CD4-positive, alpha-beta T cell treated with Interferon alpha-2 for 1 hour (primary cell): ENCODE data around the gene MOB2.

Experiments
- DNase-seq, 2 donors: peaks; one replicate each; pipeline ENCODE4 v3.0.0-alpha.2; 2020 to 2022

Gene MOB2

DNA sequence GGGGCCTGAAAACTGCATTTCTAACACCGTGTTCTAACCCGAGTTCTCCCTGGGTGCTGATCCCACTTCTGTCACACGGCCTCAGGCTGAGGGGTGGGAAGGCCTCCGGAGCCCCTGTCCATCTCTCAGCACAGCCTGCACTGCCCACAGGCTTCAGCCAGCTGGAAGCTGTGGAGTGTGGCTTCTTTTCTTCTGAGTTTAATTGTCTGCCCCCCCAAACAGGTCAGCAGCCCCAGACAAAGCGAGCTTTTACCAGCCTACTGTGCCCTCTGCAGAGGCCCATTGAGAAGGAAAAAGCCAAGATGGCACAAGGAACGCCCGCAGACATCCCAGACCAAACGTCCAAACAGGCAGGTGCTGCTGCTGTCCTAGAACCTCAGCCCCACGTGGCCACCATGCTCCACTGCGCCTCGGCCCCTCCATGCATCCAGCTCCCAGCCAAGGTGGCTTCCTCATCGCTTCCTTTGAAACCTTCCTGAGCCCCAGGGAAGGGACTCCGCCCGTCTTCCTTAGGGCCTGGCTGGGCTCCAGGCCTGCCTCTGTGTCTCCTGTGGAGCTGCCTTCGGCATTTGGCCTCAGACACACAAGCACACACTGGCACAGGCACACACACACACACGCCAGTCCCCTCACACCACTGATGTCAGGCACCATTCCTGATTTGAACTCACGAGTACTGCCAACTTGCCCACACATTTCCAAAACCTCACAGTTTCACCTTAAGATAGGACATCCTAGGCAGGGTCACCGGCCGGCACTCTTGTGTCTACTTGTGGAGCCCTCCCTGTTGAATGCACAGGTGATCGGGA lies 1.7 kb downstream of the MOB2 start:
- DNase-seq = no peak

DNA sequence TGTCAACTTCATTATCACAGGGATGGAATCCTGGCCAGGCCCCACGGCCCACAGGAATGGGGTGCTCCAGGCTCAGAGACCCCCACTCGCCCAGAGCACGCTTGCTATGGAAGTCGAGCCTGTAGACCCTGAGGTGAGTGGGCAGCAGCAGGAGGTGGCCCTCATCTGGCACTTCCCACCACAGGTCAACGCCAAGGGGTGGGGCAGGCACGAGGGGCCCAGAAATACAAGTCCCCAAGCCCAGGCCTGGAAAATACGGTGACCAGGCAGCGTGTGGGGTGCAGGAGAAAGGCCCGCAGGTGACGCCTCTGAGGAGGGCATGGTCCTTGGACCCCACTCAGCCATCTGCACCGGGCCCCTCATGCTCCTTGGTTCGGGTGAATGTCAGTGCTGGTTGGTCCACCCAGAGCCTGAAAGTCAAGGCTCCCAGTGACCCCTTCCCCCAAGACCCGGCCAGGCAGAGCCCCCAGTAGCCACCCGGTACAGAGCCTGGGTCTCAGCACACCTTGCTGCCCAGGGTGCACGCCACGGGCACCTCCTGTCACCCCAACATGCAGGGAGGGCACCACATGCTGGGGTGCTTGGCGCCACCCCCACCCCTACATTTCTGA lies 2.4 kb downstream of the MOB2 start:
- no peak for DNase-seq

DNA sequence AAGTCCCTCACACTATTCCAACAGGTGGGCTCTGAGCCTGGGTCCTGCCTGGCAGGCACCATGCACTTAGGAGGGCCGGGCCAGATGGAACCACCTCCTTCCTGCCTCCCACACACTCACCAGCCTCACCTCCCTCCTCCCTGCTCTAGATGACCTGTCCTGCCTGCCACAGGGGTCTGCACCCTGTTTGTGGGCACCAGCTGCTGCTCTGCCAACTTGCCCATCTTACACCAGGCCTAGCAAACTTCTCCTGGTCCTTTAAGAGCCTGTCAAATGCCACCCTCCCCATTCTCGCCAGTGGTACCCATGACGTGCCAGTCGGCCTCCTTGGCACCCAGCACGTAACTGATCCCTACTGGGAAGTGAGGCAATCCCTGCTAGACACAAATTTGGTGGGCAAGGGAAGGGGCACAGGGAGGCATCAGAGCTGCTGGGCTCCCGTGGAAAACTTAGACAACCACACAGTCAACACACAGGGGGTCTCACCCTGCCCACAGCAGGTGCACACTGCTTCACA lies 3.1 kb downstream of the MOB2 start:
- no peak for DNase-seq

DNA sequence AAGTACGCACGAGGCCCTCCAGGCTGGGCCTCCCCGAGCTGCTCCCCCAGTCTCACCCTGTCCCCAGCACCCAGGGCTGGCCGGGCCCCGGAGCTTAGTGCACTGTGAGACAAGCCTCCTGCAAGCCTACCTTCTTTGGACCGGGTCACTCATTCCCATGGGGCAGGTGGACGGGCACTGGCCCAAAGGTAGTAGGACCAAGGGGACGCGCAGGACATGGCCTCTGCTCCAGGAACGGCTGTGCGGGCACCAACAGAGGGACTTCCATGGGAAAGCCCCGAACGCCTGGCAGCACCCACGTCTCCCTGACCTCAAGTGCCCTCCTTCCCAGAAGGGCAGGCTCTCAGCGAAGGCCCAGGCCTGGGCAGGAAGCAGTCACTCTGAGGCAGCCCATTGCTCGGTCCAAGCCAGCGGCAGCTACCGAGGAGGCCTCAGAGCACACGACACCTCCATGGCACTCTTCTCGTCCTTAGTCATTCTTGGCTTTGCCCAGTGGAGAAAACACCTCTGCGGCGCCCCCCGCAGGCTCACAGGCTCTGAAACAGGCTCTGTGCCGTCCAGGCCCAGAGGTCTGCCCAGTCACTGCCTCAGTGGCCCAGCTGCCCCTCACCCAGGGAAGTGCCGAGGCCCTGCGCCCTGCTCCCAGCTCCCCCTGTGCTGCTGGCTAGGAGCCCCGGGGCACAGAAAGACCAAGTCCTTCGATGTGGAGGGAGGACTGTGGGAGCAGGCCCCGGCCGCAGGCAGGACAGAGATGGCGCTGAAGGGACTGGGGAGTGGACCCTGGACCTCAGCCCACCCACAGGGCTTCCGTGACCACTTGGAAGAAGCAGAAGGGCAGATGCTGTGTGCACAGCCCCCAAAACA lies 3.8 kb downstream of the MOB2 start:
- DNase-seq = no peak

DNA sequence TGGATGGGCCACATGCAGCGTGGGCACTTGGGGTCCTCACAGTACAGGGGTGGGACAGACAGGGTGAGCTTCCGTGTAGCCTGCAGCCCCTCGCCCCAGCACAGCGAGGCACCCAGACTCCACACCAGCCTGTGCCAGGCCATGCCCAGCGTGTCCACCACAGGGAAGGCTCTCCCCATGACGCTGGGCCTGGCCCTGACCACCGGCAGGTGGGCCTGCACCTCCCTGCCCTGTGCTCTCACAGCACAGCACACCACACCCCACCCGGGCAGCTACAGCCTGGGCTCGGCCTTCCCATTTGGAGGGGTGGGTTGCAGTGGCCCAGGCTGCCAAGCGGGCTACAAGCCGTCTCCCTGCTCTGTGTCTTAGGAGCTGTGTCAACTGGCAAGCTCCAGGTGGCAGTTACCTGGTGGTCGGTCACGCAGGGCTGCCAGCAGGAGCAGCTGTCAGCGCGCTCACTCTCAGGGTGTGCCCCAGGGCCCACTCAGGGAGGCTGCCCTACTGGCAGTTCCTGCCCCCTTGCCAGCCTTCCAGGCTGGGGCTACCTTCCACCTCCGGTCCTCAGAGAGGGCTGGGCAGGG lies 4.6 kb downstream of the MOB2 start:
- DNase-seq = no peak

DNA sequence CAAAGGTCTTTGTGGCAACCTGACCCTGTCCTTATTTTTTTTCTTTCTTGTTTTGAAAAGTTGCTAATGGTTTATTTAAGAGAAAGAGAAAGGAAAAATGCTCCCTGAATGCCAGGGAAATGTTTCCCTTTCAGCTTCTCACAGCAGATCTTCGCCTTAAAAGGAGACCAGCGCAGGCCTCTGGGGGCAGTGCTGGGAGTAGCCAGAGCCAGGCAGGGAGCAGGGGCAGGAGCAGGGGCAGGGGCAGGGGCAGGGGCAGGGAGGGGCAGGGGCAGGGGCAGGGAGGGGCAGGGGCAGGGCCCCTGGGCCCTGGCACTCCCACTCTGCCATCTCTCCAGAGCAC lies 5.1 kb downstream of the MOB2 start:
- no peak for DNase-seq

DNA sequence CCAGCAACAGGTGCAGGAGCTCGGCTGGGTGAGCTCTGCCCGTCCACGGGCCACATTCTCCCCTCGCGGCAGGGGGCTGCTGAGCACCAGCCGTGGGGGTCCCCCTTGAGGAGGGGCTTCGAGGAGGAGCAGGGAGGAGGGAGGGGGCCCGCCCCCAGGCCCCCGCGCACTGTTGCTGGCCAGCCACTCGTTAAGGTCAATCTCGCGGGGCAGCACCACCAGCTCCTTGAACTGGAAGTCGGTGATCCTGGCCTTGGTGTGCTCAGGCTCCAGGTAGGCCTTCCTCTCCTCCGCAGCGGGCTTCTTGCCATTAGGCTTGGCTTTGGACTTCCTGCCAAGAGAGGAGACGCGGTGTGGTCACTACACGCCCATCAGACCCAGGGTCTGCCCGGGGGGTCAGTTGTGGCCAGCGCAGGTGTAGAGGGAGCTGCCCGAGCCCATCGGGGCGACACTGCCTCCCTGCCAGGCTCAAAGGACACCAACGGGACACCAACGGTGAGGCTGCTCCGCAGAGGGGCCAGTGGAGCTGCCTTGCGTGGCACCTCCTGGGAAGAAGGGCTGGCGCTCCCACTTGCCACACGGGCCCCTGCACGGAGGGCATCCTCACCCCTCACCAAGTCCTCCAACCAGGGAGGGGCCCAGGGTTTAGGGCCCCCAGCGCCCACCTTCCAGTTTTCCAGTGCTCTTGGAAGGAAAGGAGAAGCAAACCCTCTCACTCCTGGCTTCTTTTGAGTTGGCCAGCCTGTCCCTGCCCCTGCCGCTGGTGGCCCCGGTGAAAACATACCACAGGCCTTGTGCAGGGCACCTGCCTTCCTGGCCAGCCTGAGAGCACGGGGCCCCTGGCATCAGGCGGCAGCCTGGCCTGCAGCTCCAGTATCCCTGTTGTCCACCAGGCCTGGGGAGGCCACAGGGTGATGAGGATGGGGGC lies 5.8 kb downstream of the MOB2 start:
- no peak for DNase-seq

DNA sequence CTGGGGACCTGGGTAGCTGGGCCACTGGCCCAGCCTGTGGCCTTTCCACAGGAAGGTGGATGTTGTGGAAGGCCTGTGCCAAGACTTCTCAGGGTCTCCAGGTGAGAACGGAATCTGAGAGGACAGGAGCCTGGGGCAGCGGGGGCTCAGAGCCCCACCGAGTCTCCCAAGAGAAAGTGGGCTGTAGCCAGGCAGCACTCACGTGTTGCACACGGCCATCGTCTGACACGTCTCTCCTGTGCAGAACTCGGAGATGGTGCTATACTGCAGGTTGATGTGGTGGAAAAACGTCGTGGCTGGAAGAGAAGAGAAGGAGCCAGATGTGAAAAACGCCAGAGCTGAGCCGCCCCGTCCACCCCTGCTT lies 6.4 kb downstream of the MOB2 start:
- DNase-seq = no peak

DNA sequence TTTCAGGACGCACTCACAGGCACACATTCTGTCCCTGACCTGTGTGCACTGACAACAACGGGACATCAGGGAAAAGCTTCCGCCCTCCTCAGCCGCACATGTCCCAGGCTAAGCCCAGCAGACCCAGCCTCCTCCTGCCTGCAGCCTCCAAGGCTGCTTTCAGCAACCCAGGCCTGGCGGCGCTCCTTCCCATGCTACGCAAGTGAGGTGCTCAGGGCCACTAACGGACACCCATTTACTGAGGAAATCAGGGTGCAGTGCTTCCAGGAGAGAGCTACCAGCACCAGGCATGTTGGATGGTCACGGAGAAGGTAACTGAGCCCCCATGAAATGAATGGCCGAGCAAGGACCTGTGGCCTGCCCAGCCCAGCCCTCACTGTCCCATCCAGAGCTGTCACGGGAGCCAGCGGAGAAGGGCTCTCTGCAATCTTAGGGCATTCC lies 6.9 kb downstream of the MOB2 start:
- no peak for DNase-seq

DNA sequence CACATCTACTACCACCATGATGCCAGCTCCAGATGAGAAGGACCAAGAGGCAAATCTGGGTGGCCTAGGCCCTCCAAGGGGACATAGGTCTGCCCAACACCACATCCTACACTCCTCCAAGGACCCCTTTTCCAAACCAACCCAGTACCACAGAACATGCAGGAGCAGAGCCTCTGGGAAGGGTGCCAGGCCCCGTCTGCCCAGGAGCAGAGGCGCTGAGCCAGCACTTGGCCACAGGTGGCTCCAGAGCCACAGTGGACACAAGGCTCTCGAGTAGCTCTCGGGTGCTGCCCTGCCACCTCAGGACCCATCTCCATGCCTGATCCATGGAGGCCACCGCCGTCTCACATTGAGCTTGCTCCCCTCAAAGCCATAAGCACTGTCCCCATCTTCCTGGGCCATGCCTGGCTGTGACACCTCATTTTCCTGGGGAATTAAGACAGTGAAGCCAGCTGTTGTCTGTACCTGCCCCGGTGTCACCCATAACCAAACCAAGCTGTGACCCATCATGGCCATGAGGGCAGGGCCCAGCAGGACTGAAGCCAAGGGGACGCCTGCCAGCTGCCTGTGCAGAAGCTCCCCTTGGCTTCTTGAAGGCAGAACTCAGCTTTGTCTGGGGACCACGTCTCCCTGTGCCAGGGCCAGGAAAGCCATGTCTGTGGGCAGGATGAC lies 7.4 kb downstream of the MOB2 start:
- no peak for DNase-seq

DNA sequence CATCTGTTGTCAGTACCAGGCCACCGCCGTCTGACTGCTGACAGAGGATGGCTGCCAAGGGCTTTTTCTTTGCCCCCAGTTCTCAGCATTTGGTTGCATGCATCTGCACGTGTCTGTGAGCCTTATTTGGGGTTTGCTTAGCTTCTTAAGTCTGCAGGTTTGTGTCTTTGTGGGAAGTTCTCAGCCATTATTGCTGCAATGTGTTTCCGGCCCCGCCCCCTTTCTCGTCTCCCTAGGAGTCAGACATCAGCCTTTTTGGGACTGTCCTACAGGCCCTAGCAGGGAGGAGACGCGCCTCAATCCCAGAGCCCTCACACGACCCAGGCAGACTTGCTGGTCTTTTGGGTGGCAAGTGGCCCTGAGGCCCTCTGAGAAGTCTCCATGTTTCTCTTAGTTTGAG lies 8.0 kb downstream of the MOB2 start:
- no peak for DNase-seq

DNA sequence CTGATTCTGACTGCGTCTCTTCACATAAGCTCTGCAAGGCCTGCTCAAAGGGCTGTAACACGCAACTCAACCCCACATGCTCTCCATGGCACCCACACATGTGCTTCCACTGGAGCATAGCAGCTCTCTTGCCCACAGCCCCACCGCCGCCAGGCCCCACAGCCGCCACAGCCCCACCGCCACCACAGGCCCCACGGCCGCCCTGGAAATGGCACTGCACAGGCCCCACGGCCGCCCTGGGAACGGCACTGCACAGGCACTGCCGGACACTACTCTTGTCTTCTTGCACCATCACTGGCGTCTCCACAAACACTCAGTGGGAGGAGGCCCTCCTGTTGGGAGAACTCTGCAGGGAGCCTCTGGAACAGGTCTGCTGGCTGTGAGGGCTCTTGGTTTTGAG lies 8.6 kb downstream of the MOB2 start:
- DNase-seq = no peak

DNA sequence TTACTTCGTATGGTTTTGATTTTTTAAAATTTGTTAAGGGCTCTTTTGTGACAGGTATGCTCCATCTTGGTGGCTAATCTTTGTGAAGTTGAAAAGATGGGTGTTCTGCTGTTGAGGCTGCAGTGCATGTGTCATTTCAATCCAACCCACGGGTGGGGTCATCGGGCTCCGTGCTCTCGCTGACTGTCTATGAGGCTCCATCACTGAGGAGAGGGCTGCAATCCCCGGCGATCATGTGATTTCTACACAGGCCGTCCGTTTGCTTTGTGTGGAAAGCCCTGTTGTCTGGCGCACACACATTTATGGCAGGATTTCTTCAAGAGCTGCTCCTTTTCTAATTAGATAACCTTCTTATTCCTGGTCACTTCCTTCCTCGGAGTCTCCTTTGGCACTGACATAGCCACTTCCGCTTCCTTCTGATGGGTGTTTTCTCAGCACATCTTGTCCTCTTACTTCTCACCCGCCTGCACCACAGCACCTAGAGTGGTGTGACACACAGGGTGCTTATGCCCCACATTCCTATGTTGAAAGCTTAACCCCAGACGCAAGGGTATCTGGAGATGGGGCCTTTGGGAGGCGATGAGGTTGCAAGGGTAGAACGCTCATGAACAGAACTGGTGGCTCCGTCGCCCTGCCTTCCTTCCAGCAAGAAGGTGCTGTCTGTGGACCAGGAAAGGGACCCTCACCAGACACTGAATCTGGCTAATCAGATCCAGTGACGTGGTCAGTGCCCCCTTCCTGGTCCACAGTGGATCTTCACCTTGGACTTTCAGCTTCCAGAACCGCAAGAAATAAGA lies 9.4 kb downstream of the MOB2 start:
- DNase-seq = no peak

DNA sequence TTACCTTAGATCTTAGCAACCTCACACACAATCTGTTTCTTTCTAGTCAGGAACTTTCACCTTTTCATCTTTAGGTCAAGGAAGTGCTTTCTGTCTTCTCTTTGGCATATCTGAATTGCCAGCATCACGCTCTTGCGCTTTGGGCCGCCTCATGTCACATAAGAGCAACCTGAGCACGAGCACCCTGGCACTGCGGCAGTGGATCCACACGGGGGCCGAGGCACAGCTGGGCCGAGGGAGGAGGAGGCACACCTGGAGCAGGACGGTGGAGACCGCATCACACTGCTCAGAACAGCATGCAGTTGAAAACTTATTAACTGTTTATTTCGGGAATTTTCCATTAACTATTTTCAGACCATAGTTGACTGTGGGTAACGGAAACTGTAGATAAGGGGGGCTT lies 10.7 kb downstream of the MOB2 start:
- no peak for DNase-seq

DNA sequence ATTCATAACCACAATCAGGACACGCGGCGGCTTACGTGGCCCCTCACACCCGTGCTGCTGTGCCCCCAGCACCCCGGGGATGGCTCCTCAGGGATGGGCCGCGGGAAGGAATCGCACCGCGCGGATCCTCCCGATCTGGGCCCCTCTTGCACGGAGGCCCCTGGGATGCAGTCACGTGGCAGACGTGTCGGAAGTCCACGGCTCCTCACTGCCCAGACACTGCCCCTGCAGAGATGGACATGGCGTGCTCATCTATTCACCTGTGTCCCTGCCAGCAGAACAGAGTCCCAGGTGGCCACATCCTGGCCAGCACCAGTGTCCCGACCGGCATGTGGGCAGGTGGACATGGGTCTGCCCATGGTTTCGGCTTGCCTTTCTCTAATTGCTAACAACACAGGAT lies 12.8 kb downstream of the MOB2 start:
- no peak for DNase-seq

DNA sequence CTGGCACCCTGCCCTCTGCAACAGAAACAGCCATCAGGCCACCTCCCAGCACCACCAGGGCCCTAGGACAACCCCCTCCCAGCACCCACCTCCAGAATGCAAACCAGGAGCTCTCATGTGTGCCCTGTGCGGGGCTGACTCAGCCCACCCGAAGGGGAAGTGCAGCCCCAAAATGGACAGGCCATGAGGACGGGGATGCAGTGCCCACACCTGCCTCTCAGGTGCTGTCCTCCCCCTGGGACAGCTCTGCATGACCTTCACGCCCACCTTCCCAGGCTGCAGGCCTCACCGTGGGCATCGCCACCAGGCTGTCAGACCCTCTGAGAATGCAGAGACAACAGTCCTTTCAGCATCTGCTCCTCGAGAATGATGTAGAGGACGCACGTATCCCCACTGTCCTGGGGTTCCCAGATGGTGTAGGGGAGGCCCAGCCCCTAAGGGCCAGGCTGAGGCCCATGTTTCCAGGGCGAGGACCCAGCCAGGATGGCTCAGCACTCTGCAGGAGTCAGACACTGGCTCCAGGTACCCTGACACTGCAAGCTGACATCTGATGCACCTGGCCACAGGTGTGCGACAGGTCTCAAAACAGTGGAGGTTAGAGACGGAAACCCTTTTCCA lies 13.5 kb downstream of the MOB2 start:
- DNase-seq = no peak

DNA sequence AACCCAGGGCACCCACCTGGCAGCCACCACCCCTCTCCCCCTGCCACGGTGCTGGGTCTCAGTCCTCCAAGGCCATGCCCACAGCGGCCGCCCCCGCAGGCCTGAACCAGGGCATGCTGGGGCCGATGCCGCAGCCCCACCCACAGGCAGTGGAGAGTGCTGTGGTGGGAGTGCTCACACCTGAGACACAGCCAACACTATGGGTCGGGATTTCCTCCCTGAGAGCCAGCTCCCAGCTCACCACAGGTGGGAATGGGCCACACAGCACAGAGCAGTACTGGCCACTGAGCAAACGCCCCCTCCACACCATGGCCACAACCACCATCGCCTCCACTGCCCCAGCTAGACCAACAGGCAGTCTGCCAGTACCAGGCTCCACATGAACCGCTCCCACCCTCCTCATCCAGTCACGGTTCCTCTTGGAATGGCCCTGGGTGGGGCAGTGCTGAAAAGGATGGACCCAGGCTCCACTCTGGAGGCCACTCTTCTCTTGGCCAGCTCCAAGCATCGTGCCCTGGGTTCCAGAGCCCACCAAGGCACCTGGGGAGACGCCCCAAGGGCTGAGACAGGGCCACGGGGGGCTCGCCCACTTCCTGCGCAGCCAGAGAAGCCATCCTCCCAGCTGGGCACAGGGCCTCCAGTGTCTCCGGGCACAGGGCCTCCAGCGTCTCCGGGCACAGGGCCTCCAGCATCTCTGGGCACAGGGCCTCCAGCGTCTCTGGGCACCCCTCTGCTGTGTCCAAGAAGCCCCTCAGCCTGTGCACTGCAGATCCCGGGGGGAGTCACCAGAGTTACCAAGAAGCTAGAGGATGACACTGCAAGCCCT lies 14.2 kb downstream of the MOB2 start:
- no peak for DNase-seq

DNA sequence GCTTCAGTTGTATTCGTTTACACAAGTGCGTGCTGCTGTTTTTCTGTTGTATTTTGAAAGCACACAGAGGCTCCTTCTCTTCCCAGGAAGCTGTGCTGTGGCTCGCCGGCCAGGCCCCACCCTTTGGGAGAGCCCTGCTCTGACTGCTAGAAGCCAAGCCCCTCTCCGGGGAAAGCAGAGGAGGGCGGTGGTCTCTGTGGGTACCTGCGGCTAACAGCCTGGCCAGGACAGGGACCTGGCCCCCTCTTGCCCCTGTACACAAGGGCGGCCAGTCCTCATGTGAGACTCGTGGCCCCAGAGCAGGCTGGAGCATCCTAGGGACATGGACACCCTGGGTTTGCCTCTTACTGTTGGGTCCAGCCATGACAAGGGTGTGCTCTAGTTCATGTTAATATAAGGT lies 14.8 kb downstream of the MOB2 start:
- no peak for DNase-seq
